Neural cell (in vitro differentiated cells): ENCODE measurements around the gene APOBEC3H. TPM values are rescaled to one million over a fixed set of nuclear protein-coding genes. Genes with fewer than 3 reads are reported as not detected.

Experiments
- H2AFZ ChIP-seq: fragments of 200-600, 300-800 bp; sonication (generic), shearing (Covaris generic); 2 replicates; pipeline ENCODE4 v1.6.0; 2014; ENCODE audit warnings: low read depth, mild to moderate bottlenecking, antibody characterized with exemption, low read length, moderate library complexity
- H3F3A ChIP-seq: fragments of 200-600 bp; shearing (Covaris generic); 2 replicates; pipeline ENCODE4 v1.6.1; 2016; ENCODE audit warnings: mild to moderate bottlenecking, moderate library complexity, mixed read lengths, antibody characterized with exemption, low read length; ENCODE audit not compliant: insufficient read depth, poor library complexity, severe bottlenecking
- H3K27ac ChIP-seq: fragments of 200-600, 300-800 bp; sonication (generic), shearing (Covaris generic); 2 replicates; pipeline ENCODE4 v1.5.1; 2014; ENCODE audit warnings: mild to moderate bottlenecking, low read length, moderate library complexity
- H3K27me3 ChIP-seq: fragments of 300-800, 200-600 bp; sonication (generic), shearing (Covaris generic); 2 replicates; pipeline ENCODE4 v1.6.0; 2014; ENCODE audit warnings: mild to moderate bottlenecking, low read depth, low read length, moderate library complexity; ENCODE audit not compliant: insufficient read depth
- H3K36me3 ChIP-seq: fragments of 300-800, 200-600 bp; sonication (generic), shearing (Covaris generic); 2 replicates; pipeline ENCODE4 v1.5.1; 2014; ENCODE audit warnings: mild to moderate bottlenecking, antibody characterized with exemption, low read length, moderate library complexity; ENCODE audit not compliant: insufficient read depth
- H3K4me2 ChIP-seq: fragments of 300-800, 200-600 bp; sonication (generic), shearing (Covaris generic); 2 replicates; pipeline ENCODE4 v1.6.0; 2014; ENCODE audit warnings: mild to moderate bottlenecking, low read length
- H3K4me3 ChIP-seq: fragments of 300-800, 200-600 bp; sonication (generic), shearing (Covaris generic); 2 replicates; pipeline ENCODE4 v1.5.1; 2014; ENCODE audit warnings: mild to moderate bottlenecking, low read length, moderate library complexity
- H3K79me2 ChIP-seq: fragments of 200-600 bp; shearing (Covaris generic); replicated peaks from 2 replicates; pipeline ENCODE4 v1.6.0; 2014; ENCODE audit warnings: mild to moderate bottlenecking, low read length, moderate library complexity; ENCODE audit not compliant: insufficient read depth
- H3K9ac ChIP-seq: fragments of 300-800, 200-600 bp; sonication (generic), shearing (Covaris generic); 2 replicates; pipeline ENCODE4 v1.6.1; 2016; ENCODE audit warnings: mild to moderate bottlenecking, low read length, mixed read lengths
- H3K9me2 ChIP-seq: fragments of 200-600 bp; shearing (Covaris generic); 2 replicates; pipeline ENCODE4 v1.6.1; 2016; ENCODE audit warnings: mild to moderate bottlenecking, low read length, mixed read lengths; ENCODE audit not compliant: insufficient read depth
- H3K9me3 ChIP-seq: fragments of 200-600, 300-800 bp; sonication (generic), shearing (Covaris generic); 2 replicates; pipeline ENCODE4 v1.6.1; 2016; ENCODE audit warnings: mild to moderate bottlenecking, mixed run types, low read length, moderate library complexity, mixed read lengths
- H4K20me1 ChIP-seq: fragments of 200-600 bp; shearing (Covaris generic); 2 replicates; pipeline ENCODE4 v1.6.1; 2016; ENCODE audit warnings: mild to moderate bottlenecking, mixed run types; ENCODE audit not compliant: insufficient read depth
- EP300 ChIP-seq: fragments of 450-650 bp; conservative IDR thresholded peaks from 2 replicates; pipeline ENCODE4 v1.6.1; 2014; ENCODE audit warnings: antibody characterized with exemption, mild to moderate bottlenecking, moderate library complexity; ENCODE audit not compliant: poor library complexity, severe bottlenecking
- EZH2 ChIP-seq: fragments of 200-600, 300-800 bp; shearing (Covaris generic), sonication (generic); IDR thresholded peaks from 2 replicates; pipeline ENCODE4 v1.6.1; 2014; ENCODE audit warnings: antibody characterized with exemption, low read length, borderline replicate concordance, mild to moderate bottlenecking; ENCODE audit not compliant: insufficient read depth, poor library complexity, severe bottlenecking
- MXI1 ChIP-seq: fragments of 450-650 bp; conservative IDR thresholded peaks from 2 replicates; pipeline ENCODE4 v1.6.1; 2014; ENCODE audit warnings: antibody characterized with exemption, mild to moderate bottlenecking; ENCODE audit not compliant: poor library complexity, severe bottlenecking
- POLR2AphosphoS5 ChIP-seq: IDR thresholded peaks from 2 replicates; pipeline ENCODE4 v1.6.1; 2012
- RAD21 ChIP-seq: fragments of 450-650 bp; conservative IDR thresholded peaks from 2 replicates; pipeline ENCODE4 v1.6.1; 2014; ENCODE audit warnings: antibody characterized with exemption, mild to moderate bottlenecking, moderate library complexity
- SMC3 ChIP-seq: fragments of 450-650 bp; conservative IDR thresholded peaks from 2 replicates; pipeline ENCODE4 v1.6.1; 2014; ENCODE audit warnings: antibody characterized with exemption, mild to moderate bottlenecking, moderate library complexity; ENCODE audit not compliant: poor library complexity
- TAF1 ChIP-seq: IDR thresholded peaks from 2 replicates; pipeline ENCODE4 v1.6.1; 2012; ENCODE audit warnings: low read depth
- polyA plus RNA-seq: library from polyadenylated mRNA; depleted of rRNA; stranded (reverse); fragments of >200 nt; gene quantifications from 2 replicates; pipeline ENCODE4 v1.2.3, GENCODE V29; 2014
- TF ChIP-seq, protein P1 (sequence below): fragments of 450-650 bp; IDR thresholded peaks from 2 replicates; pipeline ENCODE4 v1.5.1; 2014; ENCODE audit warnings: antibody characterized with exemption, mild to moderate bottlenecking, moderate library complexity; ENCODE audit not compliant: poor library complexity, severe bottlenecking
- TF ChIP-seq, protein P2 (sequence below): IDR thresholded peaks from 2 replicates; pipeline ENCODE4 v1.6.1; 2012; ENCODE audit warnings: borderline replicate concordance

The APOBEC3H gene
- polyA plus RNA-seq, 1 donor from 2014 or later, result not detected

DNA sequence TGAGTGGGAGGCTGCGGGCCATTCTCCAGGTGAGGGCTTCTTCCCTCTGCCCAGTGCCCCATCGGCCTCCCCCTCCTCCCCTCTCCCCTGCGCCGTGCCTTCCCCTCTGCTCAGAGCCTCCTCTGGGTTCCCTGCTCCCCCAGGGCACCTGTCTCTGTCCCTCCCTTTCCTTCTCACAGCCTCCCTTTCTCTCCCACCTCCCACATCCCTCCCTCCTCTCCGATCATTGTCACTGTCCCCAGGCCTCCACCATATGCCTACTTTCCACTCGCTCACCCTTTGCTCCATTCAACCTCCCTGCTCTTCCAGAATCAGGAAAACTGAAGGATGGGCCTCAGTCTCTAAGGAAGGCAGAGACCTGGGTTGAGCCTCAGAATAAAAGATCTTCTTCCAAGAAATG lies 9.9 kb upstream of the APOBEC3H start:
- H3K79me2 ChIP-seq, result no peaks in the 10 kb centered on the region
- H4K20me1 ChIP-seq, result no peaks in the 10 kb centered on the region
- H3K4me3 ChIP-seq, result no peak overlapping the region
- H3K9ac ChIP-seq, result no peak overlapping the region
- TF ChIP-seq TAF1 (no peak), POLR2AphosphoS5 (no peak), EP300 (no peak), RAD21 (no peak), EZH2 (no peak), SMC3 (no peak), MXI1 (no peak)
- TF ChIP-seq, protein P1, sequence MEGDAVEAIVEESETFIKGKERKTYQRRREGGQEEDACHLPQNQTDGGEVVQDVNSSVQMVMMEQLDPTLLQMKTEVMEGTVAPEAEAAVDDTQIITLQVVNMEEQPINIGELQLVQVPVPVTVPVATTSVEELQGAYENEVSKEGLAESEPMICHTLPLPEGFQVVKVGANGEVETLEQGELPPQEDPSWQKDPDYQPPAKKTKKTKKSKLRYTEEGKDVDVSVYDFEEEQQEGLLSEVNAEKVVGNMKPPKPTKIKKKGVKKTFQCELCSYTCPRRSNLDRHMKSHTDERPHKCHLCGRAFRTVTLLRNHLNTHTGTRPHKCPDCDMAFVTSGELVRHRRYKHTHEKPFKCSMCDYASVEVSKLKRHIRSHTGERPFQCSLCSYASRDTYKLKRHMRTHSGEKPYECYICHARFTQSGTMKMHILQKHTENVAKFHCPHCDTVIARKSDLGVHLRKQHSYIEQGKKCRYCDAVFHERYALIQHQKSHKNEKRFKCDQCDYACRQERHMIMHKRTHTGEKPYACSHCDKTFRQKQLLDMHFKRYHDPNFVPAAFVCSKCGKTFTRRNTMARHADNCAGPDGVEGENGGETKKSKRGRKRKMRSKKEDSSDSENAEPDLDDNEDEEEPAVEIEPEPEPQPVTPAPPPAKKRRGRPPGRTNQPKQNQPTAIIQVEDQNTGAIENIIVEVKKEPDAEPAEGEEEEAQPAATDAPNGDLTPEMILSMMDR, result no peak
- TF ChIP-seq, protein P2, sequence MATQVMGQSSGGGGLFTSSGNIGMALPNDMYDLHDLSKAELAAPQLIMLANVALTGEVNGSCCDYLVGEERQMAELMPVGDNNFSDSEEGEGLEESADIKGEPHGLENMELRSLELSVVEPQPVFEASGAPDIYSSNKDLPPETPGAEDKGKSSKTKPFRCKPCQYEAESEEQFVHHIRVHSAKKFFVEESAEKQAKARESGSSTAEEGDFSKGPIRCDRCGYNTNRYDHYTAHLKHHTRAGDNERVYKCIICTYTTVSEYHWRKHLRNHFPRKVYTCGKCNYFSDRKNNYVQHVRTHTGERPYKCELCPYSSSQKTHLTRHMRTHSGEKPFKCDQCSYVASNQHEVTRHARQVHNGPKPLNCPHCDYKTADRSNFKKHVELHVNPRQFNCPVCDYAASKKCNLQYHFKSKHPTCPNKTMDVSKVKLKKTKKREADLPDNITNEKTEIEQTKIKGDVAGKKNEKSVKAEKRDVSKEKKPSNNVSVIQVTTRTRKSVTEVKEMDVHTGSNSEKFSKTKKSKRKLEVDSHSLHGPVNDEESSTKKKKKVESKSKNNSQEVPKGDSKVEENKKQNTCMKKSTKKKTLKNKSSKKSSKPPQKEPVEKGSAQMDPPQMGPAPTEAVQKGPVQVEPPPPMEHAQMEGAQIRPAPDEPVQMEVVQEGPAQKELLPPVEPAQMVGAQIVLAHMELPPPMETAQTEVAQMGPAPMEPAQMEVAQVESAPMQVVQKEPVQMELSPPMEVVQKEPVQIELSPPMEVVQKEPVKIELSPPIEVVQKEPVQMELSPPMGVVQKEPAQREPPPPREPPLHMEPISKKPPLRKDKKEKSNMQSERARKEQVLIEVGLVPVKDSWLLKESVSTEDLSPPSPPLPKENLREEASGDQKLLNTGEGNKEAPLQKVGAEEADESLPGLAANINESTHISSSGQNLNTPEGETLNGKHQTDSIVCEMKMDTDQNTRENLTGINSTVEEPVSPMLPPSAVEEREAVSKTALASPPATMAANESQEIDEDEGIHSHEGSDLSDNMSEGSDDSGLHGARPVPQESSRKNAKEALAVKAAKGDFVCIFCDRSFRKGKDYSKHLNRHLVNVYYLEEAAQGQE, result no peak
- no peak overlapping the region for H3K27ac ChIP-seq
- no peak overlapping the region for H2AFZ ChIP-seq
- H3K36me3 ChIP-seq, result no peaks in the 10 kb centered on the region
- no peaks in the 10 kb centered on the region for H3K9me3 ChIP-seq
- H3K9me2 ChIP-seq, result no peaks in the 10 kb centered on the region
- no peaks in the 10 kb centered on the region for H3F3A ChIP-seq
- H3K4me2 ChIP-seq, result no peak overlapping the region
- no peaks in the 10 kb centered on the region for H3K27me3 ChIP-seq

DNA sequence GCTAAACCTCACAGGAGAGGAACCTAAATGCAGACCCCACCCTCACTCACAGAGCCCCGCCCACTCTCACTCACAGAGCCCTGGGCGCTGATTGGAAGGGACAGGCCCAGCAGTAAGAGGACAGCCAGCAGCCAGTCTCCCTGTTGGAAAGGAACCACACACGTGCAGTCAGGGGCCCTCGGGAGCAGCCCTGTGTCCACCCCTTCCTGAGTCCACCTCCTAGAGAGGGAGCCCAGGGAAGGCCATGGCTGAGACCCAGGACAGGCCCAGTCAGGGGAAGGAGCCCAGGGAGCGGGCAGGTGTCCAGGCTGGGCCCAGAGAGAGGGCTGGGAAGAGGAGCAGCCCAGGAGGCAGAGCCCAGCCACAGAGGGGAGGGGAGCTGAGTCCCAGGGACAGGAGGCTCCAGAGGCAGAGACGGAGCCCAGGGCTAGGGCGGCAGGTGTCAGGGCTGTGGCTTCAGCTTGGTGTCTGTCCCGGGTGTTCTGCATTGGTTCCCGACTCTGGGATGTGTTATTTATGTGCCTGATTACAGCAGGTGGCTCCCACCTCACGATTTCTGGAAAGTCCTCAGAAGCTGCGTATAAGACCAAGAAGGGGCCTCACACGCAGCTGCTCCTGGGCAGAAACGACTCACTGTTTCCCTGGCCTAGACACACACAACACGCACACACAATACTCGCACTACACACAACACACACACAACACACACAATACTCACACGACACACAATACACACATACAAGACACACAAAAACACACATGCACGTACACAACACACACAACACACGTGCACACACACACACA lies 9.0 kb upstream of the APOBEC3H start:
- no peaks in the 10 kb centered on the region for H3K9me3 ChIP-seq

More for the DNA sequence above, 9.0 kb upstream of the APOBEC3H start:
- Histone ChIP-seq H3K79me2 (no peaks in the 10 kb centered on the region), H3F3A (no peaks in the 10 kb centered on the region), H2AFZ (no peak overlapping the region), H3K4me3 (no peak overlapping the region), H3K36me3 (no peaks in the 10 kb centered on the region), H3K27ac (no peak overlapping the region), H3K9me2 (no peaks in the 10 kb centered on the region), H3K9ac (no peak overlapping the region), H4K20me1 (no peaks in the 10 kb centered on the region), H3K4me2 (no peak overlapping the region), H3K27me3 (no peaks in the 10 kb centered on the region)
- TF ChIP-seq POLR2AphosphoS5 (no peak), TAF1 (no peak), MXI1 (no peak), EP300 (no peak), SMC3 (no peak), EZH2 (no peak), RAD21 (no peak)
- TF ChIP-seq, protein P2, result no peak
- TF ChIP-seq, protein P1, result no peak
